ENCODE data around the gene XKRX.

- TF ChIP-seq CTCF (IDR thresholded peaks at IDR 0.05) (no peak), REST (IDR thresholded peaks at IDR 0.05; ENCODE audit: low read depth, low read length) (no peak), SIN3A (IDR thresholded peaks at IDR 0.05; ENCODE audit: borderline replicate concordance, low read depth, low read length) (no peak), MAX (IDR thresholded peaks at IDR 0.05; ENCODE audit: low read depth) (no peak), EP300 (IDR thresholded peaks at IDR 0.05; ENCODE audit: borderline replicate concordance in 1 of 2, low read depth in 1 of 2, low read length in 1 of 2) (no peak), RCOR1 (IDR thresholded peaks at IDR 0.05; ENCODE audit: low read length) (no peak), FOXM1 (IDR thresholded peaks at IDR 0.05; ENCODE audit: low read depth) (no peak), RXRA (IDR thresholded peaks at IDR 0.05; ENCODE audit: borderline replicate concordance, low read depth) (no peak), RAD21 (IDR thresholded peaks at IDR 0.05; ENCODE audit: low read length) (no peak), EZH2phosphoT487 (IDR thresholded peaks at IDR 0.05; ENCODE audit: borderline replicate concordance, low read depth) (no peak), IRF3 (IDR thresholded peaks at IDR 0.05; ENCODE audit: low read depth, low read length) (no peak)
These were observed 3.2 kb upstream of the XKRX start for GRCh38 chrX:100931925-100932285.
